ENCODE measurements around the gene PDPN. TPM values are rescaled to one million over a fixed set of nuclear protein-coding genes. Genes with fewer than 3 reads are reported as not detected.

The PDPN gene
- total RNA-seq, 1 donor from 2014 or later, result 59.2 TPM

GRCh38 chr1:13666317-13666716 is 82.7 kb downstream of the PDPN start:
- no peak overlapping the region for H3K9ac ChIP-seq (ENCODE audit: low read length)
- Mint-ChIP-seq H3K36me3 (ENCODE audit: low read depth, unreplicated experiment) (no peaks in the 10 kb centered on the region), H3K4me3 (ENCODE audit: unreplicated experiment) (no peak overlapping the region), H3K27ac (ENCODE audit: unreplicated experiment) (no peak overlapping the region), H3K4me1 (ENCODE audit: low read depth, unreplicated experiment) (no peaks in the 10 kb centered on the region), H3K27me3 (ENCODE audit: low read depth, unreplicated experiment) (peaks cover 8% of the 10 kb centered on the region), H3K9me3 (ENCODE audit: unreplicated experiment) (no peaks in the 10 kb centered on the region)
- no peak overlapping the region for H3K4me2 ChIP-seq (ENCODE audit: low read length)
- no peaks in the 10 kb centered on the region for H3K4me1 ChIP-seq (ENCODE audit: insufficient read depth, low read length)
- DNase-seq (ENCODE audit: low read depth), result no peak
- H3K36me3 ChIP-seq (ENCODE audit: insufficient read depth, low read length), result no peaks in the 10 kb centered on the region
- H2AFZ ChIP-seq (ENCODE audit: low read depth, low read length), result no peak overlapping the region
- H3K27ac ChIP-seq (ENCODE audit: low read depth, low read length), result no peak overlapping the region
- no peak for TF ChIP-seq CTCF (IDR thresholded peaks at IDR 0.05; ENCODE audit: insufficient read depth, low read depth, low read length)
- TF ChIP-seq EZH2 (IDR thresholded peaks at IDR 0.05; ENCODE audit: insufficient read depth, low read length), result no peak
- no peak overlapping the region for H3K4me3 ChIP-seq (ENCODE audit: insufficient read depth, low read depth, low read length)
- H3K79me2 ChIP-seq (ENCODE audit: insufficient read depth, low read length), result no peaks in the 10 kb centered on the region
- no peaks in the 10 kb centered on the region for H4K20me1 ChIP-seq (ENCODE audit: insufficient read depth, low read length)
- H3K9me3 ChIP-seq (ENCODE audit: insufficient read depth, low read depth, low read length), result no peaks in the 10 kb centered on the region
- no peak for FAIRE-seq
- H3K27me3 ChIP-seq (ENCODE audit: insufficient read depth, low read length), result no peaks in the 10 kb centered on the region

Other genes starting within 250 kb of the PDPN start
- gene PRAMEF14, start 236.7 kb upstream of the PDPN start, total RNA-seq, result 0.20 TPM in 1 of 2 replicates, not detected in the other
- not detected in 2 replicates for gene PRAMEF19, start 211.9 kb upstream of the PDPN start, total RNA-seq
- gene PRAMEF17, start 194.2 kb upstream of the PDPN start, total RNA-seq, result not detected in 2 replicates
- gene PRAMEF20, start 173.4 kb upstream of the PDPN start, total RNA-seq, result not detected in 2 replicates
- gene LRRC38, start 69.8 kb upstream of the PDPN start, total RNA-seq, result not detected in 2 replicates
- 48.8 and 49.0 TPM in 2 replicates for gene PRDM2, start 116.4 kb downstream of the PDPN start, total RNA-seq